ENCODE data around the gene NID2. TPM values are rescaled to one million over a fixed set of nuclear protein-coding genes. Genes with fewer than 3 reads are reported as not detected.

Gene NID2
- total and polyA plus RNA-seq, 9 of the 15 experiments (the other 6 are each of a cell fraction or from before 2014, with no cell fraction given), result 0.04 to 0.45 (median 0.16) TPM; not detected in 3

DNA sequence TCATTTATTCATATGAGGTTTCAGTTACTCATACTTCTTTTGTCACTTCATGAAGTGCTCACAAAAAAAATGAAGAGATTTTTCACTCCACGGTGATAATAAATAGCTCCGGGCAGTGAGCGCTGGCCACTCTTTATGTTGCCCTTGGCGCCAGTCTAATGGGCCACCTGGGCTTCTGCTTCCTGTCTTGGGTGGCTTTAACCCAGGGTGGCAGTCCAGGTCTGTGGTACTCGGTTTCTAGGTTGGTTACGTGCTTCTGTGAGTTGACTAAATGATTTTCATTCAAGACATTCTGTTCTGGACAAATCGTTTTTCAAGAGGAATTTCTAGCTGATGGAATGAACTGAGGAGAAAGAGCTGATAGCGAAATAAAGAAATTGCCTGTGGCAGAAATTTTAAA is 34.6 kb upstream of the NID2 start (continued):
- TF ChIP-seq, protein P1, sequence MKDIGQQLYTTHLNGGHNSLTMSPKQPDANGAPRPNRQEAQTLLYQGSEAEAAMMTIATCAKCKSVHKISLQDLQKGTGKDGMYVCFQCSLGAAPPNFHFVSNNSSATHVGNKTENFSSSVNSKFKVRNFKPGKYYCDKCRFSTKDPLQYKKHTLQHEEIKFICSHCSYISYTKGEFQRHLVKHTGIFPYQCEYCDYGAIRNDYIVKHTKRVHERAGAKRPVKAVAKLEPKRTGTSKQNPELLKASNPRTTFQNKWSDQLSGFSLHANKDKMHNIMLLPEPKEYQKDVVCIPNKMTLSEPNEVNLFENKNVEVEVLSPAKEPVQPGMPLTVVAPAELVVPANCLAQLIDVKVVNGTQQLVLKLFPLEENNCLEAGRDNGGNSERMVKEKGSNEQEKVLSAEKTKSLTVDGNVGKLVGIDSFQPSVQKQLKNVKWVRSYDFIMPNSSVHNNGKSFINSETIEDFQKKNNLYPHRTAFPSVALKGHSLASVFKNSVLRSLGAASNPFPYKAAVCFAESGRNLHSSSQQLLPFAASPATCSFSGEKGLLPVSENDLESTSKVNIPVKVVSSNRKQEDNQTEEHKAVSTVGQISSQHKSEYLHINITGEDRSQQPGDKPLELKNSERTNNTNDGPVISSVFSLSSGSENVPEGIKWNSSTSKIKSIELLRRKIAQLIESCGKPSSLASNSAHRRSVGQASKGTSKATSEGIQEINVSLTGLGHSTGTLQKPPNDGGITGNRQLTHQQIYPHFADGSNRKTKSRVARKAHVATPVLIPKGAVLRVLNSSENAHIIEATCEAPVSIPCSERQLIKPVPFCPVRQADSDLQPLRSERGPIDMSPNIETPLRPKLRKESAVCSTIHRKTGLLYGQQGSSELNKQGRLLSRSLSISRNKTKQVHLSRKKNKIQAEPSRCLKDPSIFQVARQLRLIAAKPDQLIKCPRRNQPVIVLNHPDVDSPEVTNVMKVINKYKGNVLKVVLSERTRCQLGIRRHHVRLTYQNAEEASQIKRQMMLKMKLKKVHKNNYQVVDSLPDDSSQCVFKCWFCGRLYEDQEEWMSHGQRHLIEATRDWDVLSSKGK (CRISPR knock-in tag; IDR thresholded peaks at IDR 0.05), result no peak
- TF ChIP-seq RB1 (IDR thresholded peaks at IDR 0.05; ENCODE audit: low read depth) (no peak), KLF10 (CRISPR knock-in tag; IDR thresholded peaks at IDR 0.05) (no peak)
- TF ChIP-seq, protein P2, sequence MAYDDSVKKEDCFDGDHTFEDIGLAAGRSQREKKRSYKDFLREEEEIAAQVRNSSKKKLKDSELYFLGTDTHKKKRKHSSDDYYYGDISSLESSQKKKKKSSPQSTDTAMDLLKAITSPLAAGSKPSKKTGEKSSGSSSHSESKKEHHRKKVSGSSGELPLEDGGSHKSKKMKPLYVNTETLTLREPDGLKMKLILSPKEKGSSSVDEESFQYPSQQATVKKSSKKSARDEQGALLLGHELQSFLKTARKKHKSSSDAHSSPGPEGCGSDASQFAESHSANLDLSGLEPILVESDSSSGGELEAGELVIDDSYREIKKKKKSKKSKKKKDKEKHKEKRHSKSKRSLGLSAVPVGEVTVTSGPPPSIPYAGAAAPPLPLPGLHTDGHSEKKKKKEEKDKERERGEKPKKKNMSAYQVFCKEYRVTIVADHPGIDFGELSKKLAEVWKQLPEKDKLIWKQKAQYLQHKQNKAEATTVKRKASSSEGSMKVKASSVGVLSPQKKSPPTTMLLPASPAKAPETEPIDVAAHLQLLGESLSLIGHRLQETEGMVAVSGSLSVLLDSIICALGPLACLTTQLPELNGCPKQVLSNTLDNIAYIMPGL (CRISPR knock-in tag; IDR thresholded peaks at IDR 0.05), result no peak
- TF ChIP-seq, protein P3, sequence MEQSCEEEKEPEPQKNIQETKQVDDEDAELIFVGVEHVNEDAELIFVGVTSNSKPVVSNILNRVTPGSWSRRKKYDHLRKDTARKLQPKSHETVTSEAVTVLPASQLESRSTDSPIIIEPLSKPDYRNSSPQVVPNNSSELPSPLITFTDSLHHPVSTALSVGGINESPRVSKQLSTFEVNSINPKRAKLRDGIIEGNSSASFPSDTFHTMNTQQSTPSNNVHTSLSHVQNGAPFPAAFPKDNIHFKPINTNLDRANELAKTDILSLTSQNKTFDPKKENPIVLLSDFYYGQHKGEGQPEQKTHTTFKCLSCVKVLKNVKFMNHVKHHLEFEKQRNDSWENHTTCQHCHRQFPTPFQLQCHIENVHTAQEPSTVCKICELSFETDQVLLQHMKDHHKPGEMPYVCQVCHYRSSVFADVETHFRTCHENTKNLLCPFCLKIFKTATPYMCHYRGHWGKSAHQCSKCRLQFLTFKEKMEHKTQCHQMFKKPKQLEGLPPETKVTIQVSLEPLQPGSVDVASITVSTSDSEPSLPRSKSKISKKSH (CRISPR knock-in tag; IDR thresholded peaks at IDR 0.05), result no peak

Measured in K562 (cell line).